Measurements from ENCODE around the gene SCARF2.
"Not testable (repeated sequence)": the region's sequence is repeated elsewhere in the genome, so short reads cannot be mapped to it uniquely, and the experiment has no call there.

Gene SCARF2

DNA sequence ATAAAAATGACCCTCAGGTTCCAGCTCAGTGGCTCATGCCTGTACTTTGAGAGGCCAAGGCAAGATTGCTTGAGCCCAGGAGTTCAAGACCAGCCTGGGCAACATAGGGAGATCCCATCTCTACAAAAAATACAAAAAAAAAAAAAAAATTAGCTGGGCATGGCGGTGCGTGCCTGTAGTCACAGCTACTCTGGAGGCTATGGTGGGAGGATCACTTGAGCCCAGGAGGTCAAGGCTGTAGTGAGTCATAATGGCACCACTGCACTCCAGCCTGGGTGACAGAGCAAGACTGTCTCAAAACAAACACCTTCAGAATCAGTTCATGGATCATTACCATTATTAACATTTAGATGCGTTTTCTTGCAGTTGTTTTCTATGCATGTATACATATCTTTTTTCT lies 28.2 kb downstream of the SCARF2 start:
- H3K9me3 Mint-ChIP-seq; DNase-seq; ATAC-seq (replicated peaks); H3K4me1 Mint-ChIP-seq; H3K4me3 Mint-ChIP-seq; H3K27me3 Mint-ChIP-seq; H3K27ac Mint-ChIP-seq: not testable (repeated sequence)
- peaks cover 13 to 20% of the 10 kb centered on the region in 2 donors for H3K36me3 Mint-ChIP-seq

DNA sequence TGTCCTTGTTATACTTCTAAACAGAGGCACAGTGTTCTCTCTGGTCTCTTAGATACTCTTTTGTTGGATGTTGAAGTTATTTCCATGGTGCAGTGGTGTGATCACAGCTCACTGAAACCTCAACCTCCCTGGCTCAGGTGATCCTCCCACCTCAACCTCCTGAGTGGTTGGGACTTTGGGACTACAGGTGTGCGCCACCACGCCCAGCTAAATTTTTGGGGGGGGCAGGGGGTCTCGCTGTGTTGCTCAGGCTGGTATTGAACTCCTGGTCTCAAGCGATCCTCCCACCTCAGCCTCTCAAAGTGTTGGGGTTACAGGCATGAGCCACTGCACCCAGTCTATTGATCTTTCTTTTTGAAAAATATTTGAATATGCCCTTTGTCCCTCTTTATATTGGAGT lies 28.7 kb downstream of the SCARF2 start:
- H3K4me1 Mint-ChIP-seq = peaks cover 0 to 4% of the 10 kb centered on the region in 2 donors
- no peak overlapping the region for H3K27ac Mint-ChIP-seq
- no peaks in the 10 kb centered on the region for H3K9me3 Mint-ChIP-seq
- ATAC-seq (replicated peaks) (no peak), DNase-seq (no peak)
- H3K36me3 Mint-ChIP-seq = peaks cover 15 to 22% of the 10 kb centered on the region in 2 donors
- no peak overlapping the region for H3K4me3 Mint-ChIP-seq
- H3K27me3 Mint-ChIP-seq = no peaks in the 10 kb centered on the region

DNA sequence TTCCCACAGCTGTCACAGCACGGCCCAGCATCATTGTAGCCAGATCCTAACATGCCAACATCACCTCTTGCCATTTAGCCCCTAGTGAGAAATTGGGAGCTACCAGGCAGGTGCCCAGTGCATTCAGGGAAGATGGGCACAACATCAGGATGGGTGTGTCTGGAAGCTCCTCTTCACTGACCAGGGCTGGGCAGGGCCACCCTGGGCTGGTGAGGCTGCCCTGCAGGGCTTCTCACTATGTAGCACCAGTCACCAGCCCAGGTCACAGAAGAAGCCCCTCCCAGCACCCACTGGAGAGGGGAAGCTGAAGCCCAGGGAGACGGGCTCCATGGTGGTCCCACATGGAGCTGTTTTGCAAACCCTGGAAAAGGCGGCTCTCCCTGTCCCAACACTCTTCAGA lies 29.8 kb downstream of the SCARF2 start:
- ATAC-seq (replicated peaks) = no peak
- H3K27me3 Mint-ChIP-seq = no peaks in the 10 kb centered on the region
- H3K36me3 Mint-ChIP-seq = peaks cover 23 to 31% of the 10 kb centered on the region in 2 donors
- no peak overlapping the region for H3K27ac Mint-ChIP-seq
- H3K9me3 Mint-ChIP-seq = no peaks in the 10 kb centered on the region
- DNase-seq = no peak
- no peak overlapping the region for H3K4me3 Mint-ChIP-seq
- H3K4me1 Mint-ChIP-seq = peaks cover 0 to 4% of the 10 kb centered on the region in 2 donors

DNA sequence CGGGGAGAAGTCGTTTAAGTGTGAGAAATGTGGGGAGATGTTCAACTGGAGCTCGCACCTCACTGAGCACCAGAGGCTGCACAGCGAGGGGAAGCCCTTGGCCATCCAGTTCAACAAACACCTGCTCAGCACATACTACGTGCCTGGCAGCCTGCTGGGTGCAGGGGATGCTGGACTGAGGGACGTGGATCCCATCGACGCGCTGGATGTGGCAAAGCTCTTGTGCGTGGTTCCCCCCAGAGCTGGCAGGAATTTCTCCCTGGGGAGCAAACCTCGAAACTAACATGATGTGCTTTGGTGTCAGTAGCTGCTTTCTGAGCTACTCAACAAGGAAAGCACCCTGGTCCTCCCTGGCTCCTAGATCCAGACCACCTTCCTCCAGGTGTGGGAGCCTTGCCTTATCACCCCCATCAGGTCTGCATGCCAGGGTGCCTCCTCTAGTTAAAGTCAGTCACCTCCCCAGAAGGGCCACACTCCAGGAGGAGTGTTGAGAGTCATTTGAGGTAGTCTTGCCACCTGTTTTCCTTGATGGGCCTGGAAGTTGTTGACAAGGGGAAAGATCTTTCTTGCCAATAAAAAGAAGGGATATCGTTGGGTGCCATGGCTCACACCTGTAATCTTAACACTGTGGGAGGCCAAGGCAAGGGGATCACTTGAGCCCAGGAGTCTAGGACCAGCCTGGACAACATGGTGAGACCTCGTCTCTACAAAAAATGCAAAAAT lies 30.8 kb downstream of the SCARF2 start:
- DNase-seq (no peak), ATAC-seq (replicated peaks) (peak in 1 of 2 donors; percentile 29)
- Mint-ChIP-seq H3K27ac (peak overlapping the region; percentile 20), H3K36me3 (peaks cover 23 to 31% of the 10 kb centered on the region in 2 donors), H3K4me1 (peaks cover 0 to 4% of the 10 kb centered on the region in 2 donors), H3K27me3 (no peaks in the 10 kb centered on the region), H3K4me3 (no peak overlapping the region), H3K9me3 (no peaks in the 10 kb centered on the region)

DNA sequence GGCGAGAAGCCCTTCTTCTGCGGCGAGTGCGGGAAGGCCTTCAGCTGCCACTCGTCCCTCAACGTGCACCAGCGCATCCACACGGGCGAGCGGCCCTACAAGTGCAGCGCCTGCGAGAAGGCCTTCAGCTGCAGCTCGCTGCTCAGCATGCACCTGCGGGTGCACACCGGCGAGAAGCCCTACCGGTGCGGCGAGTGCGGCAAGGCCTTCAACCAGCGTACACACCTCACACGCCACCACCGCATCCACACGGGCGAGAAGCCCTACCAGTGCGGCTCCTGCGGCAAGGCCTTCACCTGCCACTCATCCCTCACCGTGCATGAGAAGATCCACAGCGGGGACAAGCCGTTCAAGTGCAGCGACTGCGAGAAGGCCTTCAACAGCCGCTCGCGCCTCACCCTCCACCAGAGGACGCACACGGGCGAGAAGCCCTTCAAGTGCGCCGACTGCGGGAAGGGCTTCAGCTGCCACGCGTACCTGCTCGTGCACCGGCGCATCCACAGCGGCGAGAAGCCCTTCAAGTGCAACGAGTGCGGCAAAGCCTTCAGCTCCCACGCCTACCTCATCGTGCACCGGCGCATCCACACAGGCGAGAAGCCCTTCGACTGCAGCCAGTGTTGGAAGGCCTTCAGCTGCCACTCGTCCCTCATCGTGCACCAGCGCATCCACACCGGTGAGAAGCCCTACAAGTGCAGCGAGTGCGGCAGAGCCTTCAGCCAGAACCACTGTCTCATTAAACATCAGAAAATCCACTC lies 31.5 kb downstream of the SCARF2 start:
- ATAC-seq (replicated peaks) (peak in 1 of 2 donors; percentile 16), DNase-seq (no peak)
- Mint-ChIP-seq H3K4me3 (no peak overlapping the region), H3K36me3 (peaks cover 23 to 35% of the 10 kb centered on the region in 2 donors), H3K9me3 (no peaks in the 10 kb centered on the region), H3K27me3 (no peaks in the 10 kb centered on the region), H3K4me1 (peaks cover 3 to 4% of the 10 kb centered on the region in 2 donors), H3K27ac (no peak overlapping the region)

DNA sequence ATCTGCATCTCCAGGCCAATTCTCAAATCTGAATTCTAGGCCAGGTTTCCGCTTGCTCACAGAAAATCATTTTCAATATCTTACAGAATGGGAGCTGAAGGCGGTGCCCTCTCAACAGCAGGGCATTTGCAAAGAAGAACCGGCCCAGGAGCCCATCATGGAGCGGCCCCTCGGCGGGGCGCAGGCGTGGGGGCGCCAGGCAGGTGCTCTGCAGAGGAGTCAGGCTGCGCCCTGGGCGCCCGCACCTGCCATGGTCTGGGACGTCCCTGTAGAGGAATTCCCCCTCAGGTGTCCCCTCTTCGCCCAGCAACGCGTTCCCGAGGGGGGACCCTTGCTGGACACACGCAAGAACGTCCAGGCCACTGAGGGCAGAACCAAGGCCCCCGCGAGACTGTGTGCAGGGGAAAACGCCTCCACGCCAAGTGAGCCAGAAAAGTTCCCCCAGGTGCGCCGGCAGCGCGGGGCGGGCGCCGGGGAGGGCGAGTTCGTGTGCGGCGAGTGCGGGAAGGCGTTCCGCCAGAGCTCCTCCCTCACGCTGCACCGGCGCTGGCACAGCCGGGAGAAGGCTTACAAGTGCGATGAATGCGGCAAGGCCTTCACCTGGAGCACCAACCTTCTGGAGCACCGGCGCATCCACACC lies 32.2 kb downstream of the SCARF2 start:
- ATAC-seq (replicated peaks) (no peak), DNase-seq (no peak)
- H3K9me3 Mint-ChIP-seq = no peaks in the 10 kb centered on the region
- H3K27ac Mint-ChIP-seq = no peak overlapping the region
- H3K4me3 Mint-ChIP-seq = no peak overlapping the region
- H3K27me3 Mint-ChIP-seq = no peaks in the 10 kb centered on the region
- H3K36me3 Mint-ChIP-seq = peaks cover 26 to 33% of the 10 kb centered on the region in 2 donors
- peaks cover 4 to 9% of the 10 kb centered on the region in 2 donors for H3K4me1 Mint-ChIP-seq

DNA sequence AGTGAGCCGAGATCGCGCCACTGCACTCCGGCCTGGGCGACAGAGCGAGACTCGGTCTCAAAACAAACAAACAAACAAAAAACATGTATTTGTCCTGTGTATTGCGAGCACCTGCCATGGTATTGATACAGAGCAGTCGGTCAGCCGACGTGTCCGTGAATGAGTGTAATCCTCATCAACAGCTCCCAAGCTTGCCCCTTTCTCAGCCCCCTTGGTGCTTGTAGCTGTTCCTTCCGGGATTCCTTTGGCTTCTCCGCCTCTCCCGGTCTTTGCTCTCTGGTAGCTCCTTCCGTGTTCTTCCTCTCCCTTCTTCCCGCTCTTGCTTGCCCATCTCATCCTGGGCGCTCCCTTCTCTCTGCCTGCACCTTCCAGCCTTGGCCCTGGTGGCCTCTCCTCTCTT lies 32.7 kb downstream of the SCARF2 start:
- no peak for DNase-seq
- Mint-ChIP-seq H3K9me3 (no peaks in the 10 kb centered on the region), H3K36me3 (peaks cover 27 to 33% of the 10 kb centered on the region in 2 donors), H3K27ac (no peak overlapping the region), H3K27me3 (no peaks in the 10 kb centered on the region), H3K4me1 (peaks cover 4 to 11% of the 10 kb centered on the region in 2 donors), H3K4me3 (no peak overlapping the region)
- no peak for ATAC-seq (replicated peaks)

DNA sequence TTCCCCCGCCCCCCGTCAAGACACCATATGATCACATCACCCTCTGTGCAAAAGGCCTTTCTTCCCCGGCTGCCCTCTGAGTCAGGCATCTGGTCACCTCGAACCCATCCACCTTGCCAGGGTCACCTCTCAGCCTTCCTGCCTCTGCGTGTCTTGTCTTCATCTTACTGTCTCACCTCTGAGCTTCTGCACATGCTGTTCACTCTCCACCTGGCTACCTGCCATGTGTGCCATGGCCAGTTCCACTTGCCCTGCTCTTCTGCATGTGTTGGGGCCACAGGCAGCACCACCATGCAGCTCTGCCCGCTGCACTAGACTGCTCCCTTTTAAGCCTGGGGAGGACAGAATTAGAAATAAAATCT lies 33.9 kb downstream of the SCARF2 start:
- Mint-ChIP-seq H3K9me3 (no peaks in the 10 kb centered on the region), H3K27me3 (no peaks in the 10 kb centered on the region), H3K36me3 (peaks cover 31 to 35% of the 10 kb centered on the region in 2 donors), H3K27ac (no peak overlapping the region), H3K4me3 (no peak overlapping the region), H3K4me1 (peaks cover 5 to 16% of the 10 kb centered on the region in 2 donors)
- ATAC-seq (replicated peaks) (no peak), DNase-seq (no peak)

DNA sequence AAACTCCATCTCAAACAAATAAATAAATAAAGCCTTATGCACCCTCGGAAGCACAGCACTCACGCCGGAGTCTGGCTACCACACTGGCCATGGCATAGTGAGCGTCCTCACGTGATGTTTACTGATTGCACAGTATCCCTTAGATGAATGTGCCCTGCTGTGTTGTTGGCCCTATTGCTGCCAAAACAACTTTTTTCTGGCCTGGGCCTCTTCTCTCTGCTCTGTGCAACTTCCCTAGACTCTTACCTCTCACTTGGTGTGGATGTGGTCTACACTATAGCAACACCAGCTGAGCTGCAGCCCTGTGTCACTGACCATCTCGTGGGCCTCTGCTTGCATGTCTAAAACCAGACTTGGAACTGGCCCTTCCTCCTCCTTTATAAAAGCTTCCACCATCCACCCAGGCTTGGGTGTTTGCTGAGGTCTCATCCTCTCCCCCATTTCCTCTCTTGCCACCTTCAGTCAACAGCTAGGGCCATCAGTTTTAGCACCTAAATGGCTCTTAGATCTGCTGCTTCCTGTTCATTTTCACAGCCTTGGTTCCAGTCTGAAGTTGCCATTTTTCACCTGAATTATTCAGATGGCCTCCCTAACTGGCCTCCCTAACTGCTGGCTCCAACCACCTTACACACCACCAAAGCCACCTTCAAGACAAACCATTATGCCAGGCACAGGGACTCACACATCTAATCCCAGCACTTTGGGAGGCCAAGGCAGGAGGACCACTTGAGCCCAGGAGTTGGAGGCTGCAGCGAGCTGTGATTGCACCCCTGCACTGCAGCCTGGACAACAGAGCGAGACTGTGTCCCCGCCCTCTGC lies 34.5 kb downstream of the SCARF2 start:
- Mint-ChIP-seq H3K4me3 (no peak overlapping the region), H3K27me3 (no peaks in the 10 kb centered on the region), H3K4me1 (peaks cover 5 to 16% of the 10 kb centered on the region in 2 donors), H3K9me3 (no peaks in the 10 kb centered on the region), H3K36me3 (peaks cover 31 to 35% of the 10 kb centered on the region in 2 donors), H3K27ac (no peak overlapping the region)
- ATAC-seq (replicated peaks) (no peak), DNase-seq (no peak)

DNA sequence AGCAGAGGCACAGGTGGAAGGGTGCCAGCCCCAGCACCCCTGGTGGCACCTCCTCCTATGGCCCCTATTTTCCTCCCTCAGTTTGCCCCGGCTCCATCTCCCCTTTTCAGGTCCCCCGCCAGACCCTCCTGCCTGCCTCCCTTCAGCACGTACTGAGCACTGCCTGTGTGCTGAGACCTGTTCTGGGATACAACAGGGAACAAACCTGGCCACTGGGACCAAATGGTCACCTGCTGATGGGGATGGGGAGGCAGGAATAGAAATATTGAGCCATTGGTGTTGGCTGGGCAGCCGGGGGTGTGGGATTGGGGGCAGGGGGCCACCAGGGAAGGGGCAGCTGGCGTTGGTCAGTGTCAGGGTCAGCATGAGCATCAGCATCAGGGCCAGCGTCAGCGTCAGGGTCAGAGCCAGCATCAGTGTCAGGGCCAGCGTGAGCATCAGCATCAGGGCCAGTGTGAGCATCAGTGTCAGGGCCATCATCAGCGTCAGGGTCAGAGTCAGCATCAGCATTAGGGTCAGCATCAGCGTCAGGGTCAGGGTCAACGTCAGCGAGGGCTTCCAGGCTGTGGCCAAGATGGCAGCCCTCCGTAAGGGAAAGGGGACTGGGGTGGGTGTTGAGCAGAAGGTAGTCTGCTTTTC lies 36.1 kb downstream of the SCARF2 start:
- Mint-ChIP-seq H3K4me3 (no peak overlapping the region), H3K27ac (no peak overlapping the region), H3K36me3 (peaks cover 28 to 30% of the 10 kb centered on the region in 2 donors), H3K4me1 (peaks cover 8 to 25% of the 10 kb centered on the region in 2 donors), H3K27me3 (no peaks in the 10 kb centered on the region), H3K9me3 (no peaks in the 10 kb centered on the region)
- DNase-seq = no peak
- ATAC-seq (replicated peaks) = no peak

DNA sequence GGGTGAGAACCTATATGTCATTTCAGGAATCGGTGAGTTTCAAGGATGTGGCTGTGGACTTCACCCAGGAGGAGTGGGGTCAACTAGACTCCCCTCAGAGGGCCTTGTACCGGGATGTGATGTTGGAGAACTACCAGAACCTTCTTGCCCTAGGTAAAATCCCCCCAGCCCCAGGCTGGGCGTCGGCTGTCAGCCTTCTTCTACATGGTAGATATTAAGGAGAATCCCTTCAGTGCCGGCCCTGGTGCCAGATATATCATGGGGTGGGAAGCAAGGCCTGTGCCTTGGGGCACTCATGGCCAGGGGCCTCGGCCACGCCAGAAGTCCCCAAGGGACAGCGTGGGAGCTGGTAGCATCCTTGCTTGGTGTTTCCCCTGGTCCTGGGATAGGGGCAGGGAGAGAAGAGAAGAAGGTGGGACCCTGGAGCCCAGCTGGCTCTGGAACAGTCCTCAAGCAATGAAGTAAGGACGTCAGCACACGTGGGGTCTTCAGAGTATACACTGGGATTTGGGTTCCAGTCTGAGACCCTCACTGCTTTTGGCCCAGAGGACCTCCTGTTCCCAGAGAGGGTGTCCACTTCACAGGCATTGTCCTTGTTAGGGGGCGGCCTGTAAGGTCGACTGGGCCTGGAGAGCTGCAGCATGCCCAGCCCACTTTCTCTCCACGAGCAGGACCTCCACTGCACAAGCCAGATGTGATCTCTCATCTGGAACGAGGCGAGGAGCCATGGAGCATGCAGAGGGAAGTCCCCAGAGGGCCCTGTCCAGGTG lies 36.8 kb downstream of the SCARF2 start:
- Mint-ChIP-seq H3K27me3 (no peaks in the 10 kb centered on the region), H3K36me3 (peaks cover 23 to 25% of the 10 kb centered on the region in 2 donors), H3K27ac (no peak overlapping the region), H3K4me1 (peaks cover 15 to 32% of the 10 kb centered on the region in 2 donors), H3K9me3 (no peaks in the 10 kb centered on the region), H3K4me3 (no peak overlapping the region)
- DNase-seq (no peak), ATAC-seq (replicated peaks) (no peak)

DNA sequence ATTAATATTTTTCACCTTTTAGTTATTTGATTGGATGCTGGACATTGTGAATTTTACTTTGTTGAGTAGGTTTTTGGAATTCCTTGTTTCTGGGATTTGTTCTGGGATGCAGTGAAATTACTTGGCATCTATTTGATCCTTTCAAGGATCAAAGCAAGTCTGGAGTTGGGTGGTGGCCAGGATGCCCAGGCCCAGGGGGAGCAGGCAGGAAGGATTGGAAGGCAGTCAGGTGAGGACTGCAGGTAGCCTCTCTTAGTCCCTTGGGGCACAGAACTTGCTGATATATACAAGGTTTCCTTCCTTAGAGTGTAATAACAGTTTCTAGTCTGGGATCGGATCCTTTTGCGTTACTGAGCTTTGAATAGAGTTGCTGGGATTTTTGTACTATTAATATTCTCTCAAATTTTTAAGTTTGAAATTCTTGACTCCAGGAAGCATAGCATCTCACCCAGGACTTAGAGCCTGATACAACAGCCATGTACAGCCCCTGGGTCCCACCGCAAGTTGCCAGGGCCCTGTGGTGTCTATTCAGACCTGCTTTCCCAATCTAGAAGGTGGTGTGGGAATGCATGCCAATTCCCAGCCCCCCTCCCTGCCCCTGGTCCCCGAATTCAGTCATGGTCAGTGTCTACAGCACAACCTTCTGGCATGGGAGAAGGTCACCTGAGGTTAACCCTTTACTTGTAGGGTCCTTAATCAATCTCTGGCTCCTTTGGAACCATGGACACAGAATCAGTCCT lies 37.6 kb downstream of the SCARF2 start:
- Mint-ChIP-seq H3K4me1 (peaks cover 22 to 40% of the 10 kb centered on the region in 2 donors), H3K36me3 (peaks cover 20 to 23% of the 10 kb centered on the region in 2 donors), H3K27me3 (no peaks in the 10 kb centered on the region), H3K4me3 (no peak overlapping the region), H3K27ac (no peak overlapping the region), H3K9me3 (no peaks in the 10 kb centered on the region)
- no peak for DNase-seq
- ATAC-seq (replicated peaks) = no peak

Measured in stimulated activated naive B cell treated with anti-CD40 and anti-IgM and Interleukin-4, amounts not matched to agents 10 μg/mL and 1 μg/mL and 100 μg/mL, for 72 hours (primary cell).